Uterus (tissue), 2 donors: ENCODE results near the gene IL22RA1.

Experiments used
- CTCF ChIP-seq, 4 experiments: fragments of 200-600 bp in 2 of 4; fragments of 450-650 bp in 2 of 4; sonication (generic) in 2 of 4; IDR thresholded peaks; one replicate each; pipeline ENCODE4 v1.5.1; 2016 to 2019; ENCODE audit warnings: antibody characterized with exemption in 4 of 4, mild to moderate bottlenecking in 2 of 4, moderate library complexity in 1 of 4
- POLR2A ChIP-seq, 2 donors: fragments of 450-650 bp; IDR thresholded peaks; one replicate each; pipeline ENCODE4 v1.6.1; 2016; ENCODE audit warnings: antibody characterized with exemption in 2 of 2, mild to moderate bottlenecking in 1 of 2, moderate library complexity in 1 of 2

- TF ChIP-seq CTCF (IDR thresholded peaks at IDR 0.05) (no peak), POLR2A (IDR thresholded peaks at IDR 0.05) (no peak)
These were observed 11.3 kb upstream of the IL22RA1 start for GRCh38 chr1:24154215-24154614.
